ENCODE data around the gene RALBP1.

- TF ChIP-seq YY1 (IDR thresholded peaks at IDR 0.05; ENCODE audit: low read depth, low read length) = no peak
- TF ChIP-seq NRF1 (IDR thresholded peaks at IDR 0.05; ENCODE audit: low read depth, low read length) = no peak
- no peak for TF ChIP-seq BACH1 (IDR thresholded peaks at IDR 0.05; ENCODE audit: low read length)
- TF ChIP-seq POLR2A (IDR thresholded peaks at IDR 0.05; ENCODE audit: control extremely low read depth in 1 of 2, low read depth in 2 of 2, low read length in 2 of 2) = no peak
- TF ChIP-seq CTCF (IDR thresholded peaks at IDR 0.05; ENCODE audit: control extremely low read depth in 1 of 3, insufficient read depth in 1 of 3, low read depth in 1 of 3, low read length in 3 of 3) = no peak
- TF ChIP-seq GTF2F1 (IDR thresholded peaks at IDR 0.05; ENCODE audit: borderline replicate concordance, low read depth, low read length) = no peak
These were observed 69.7 kb downstream of the RALBP1 start for GRCh38 chr18:9545029-9545428.

All from H1 (cell line).